ENCODE results near the gene CYP26A1. TPM values are rescaled to one million over a fixed set of nuclear protein-coding genes. Genes with fewer than 3 reads are reported as not detected.

The CYP26A1 gene
- total RNA-seq, 4 donors from 2014 or later: not detected

- H3K9me3 ChIP-seq: no peaks in the 10 kb centered on the region
- WGBS, 2 donors: 89 to 90% methylated on average over 2 of the region's 2 CpGs
- no peak for DNase-seq (ENCODE audit: low spot score in 2 of 2)
- H3K27me3 ChIP-seq: no peaks in the 10 kb centered on the region
- no peaks in the 10 kb centered on the region for H3K36me3 ChIP-seq
- TF ChIP-seq POLR2A (IDR thresholded peaks at IDR 0.05) (no peak), EP300 (IDR thresholded peaks at IDR 0.05) (no peak), CTCF (IDR thresholded peaks at IDR 0.05) (no peak)
- no peak overlapping the region for H3K4me3 ChIP-seq
- no peaks in the 10 kb centered on the region for H3K4me1 ChIP-seq
- no peak overlapping the region for H3K27ac ChIP-seq
These were observed 16.9 kb downstream of the CYP26A1 start for GRCh38 chr10:93090619-93091018.

GRCh38 chr10:93091960-93092359, 18.3 kb downstream of the CYP26A1 start:
- TF ChIP-seq EP300 (IDR thresholded peaks at IDR 0.05) (no peak), POLR2A (IDR thresholded peaks at IDR 0.05) (no peak), CTCF (IDR thresholded peaks at IDR 0.05) (no peak)
- Histone ChIP-seq H3K4me3 (no peak overlapping the region), H3K27me3 (no peaks in the 10 kb centered on the region), H3K4me1 (no peaks in the 10 kb centered on the region), H3K36me3 (no peaks in the 10 kb centered on the region), H3K9me3 (no peaks in the 10 kb centered on the region), H3K27ac (no peak overlapping the region)
- no peak for DNase-seq (ENCODE audit: low spot score in 2 of 2)
- 95% methylated on average over 3 of the region's 3 CpGs for WGBS, 2 donors

- H3K9me3 ChIP-seq: no peaks in the 10 kb centered on the region
- no peaks in the 10 kb centered on the region for H3K27me3 ChIP-seq
- H3K4me1 ChIP-seq: no peaks in the 10 kb centered on the region
- TF ChIP-seq POLR2A (IDR thresholded peaks at IDR 0.05): no peak
- no peak for TF ChIP-seq EP300 (IDR thresholded peaks at IDR 0.05)
- TF ChIP-seq CTCF (IDR thresholded peaks at IDR 0.05): no peak
- no peaks in the 10 kb centered on the region for H3K36me3 ChIP-seq
- H3K27ac ChIP-seq: no peak overlapping the region
- no peak for DNase-seq (ENCODE audit: low spot score in 2 of 2)
- WGBS, 2 donors: 55 to 60% methylated on average over 1 of the region's 1 CpG
- no peak overlapping the region for H3K4me3 ChIP-seq
These were observed 21.5 kb downstream of the CYP26A1 start for GRCh38 chr10:93095225-93095624.

- TF ChIP-seq POLR2A (IDR thresholded peaks at IDR 0.05) (no peak), CTCF (IDR thresholded peaks at IDR 0.05) (no peak), EP300 (IDR thresholded peaks at IDR 0.05) (no peak)
- no peak overlapping the region for H3K4me3 ChIP-seq
- no peaks in the 10 kb centered on the region for H3K4me1 ChIP-seq
- H3K27ac ChIP-seq: no peak overlapping the region
- 76 to 81% methylated on average over 5 of the region's 5 CpGs for WGBS, 2 donors
- H3K9me3 ChIP-seq: peaks cover 0 to under 1% (median 0%) of the 10 kb centered on the region in 4 donors
- no peaks in the 10 kb centered on the region for H3K27me3 ChIP-seq
- no peak for DNase-seq (ENCODE audit: low spot score in 2 of 2)
- H3K36me3 ChIP-seq: no peaks in the 10 kb centered on the region
These were observed 23.2 kb downstream of the CYP26A1 start for GRCh38 chr10:93096901-93097300.

GRCh38 chr10:93097386-93097785, 23.7 kb downstream of the CYP26A1 start:
- Histone ChIP-seq H3K27me3 (no peaks in the 10 kb centered on the region), H3K27ac (no peak overlapping the region), H3K4me1 (no peaks in the 10 kb centered on the region), H3K9me3 (peaks cover 0 to 6% (median 0%) of the 10 kb centered on the region in 4 donors), H3K36me3 (no peaks in the 10 kb centered on the region), H3K4me3 (no peak overlapping the region)
- DNase-seq (ENCODE audit: low spot score in 2 of 2): no peak
- TF ChIP-seq CTCF (IDR thresholded peaks at IDR 0.05) (no peak), EP300 (IDR thresholded peaks at IDR 0.05) (no peak), POLR2A (IDR thresholded peaks at IDR 0.05) (no peak)
- 75 to 82% methylated on average over 8 to 9 of the region's 9 CpGs for WGBS, 2 donors

Measured in tibial nerve (tissue), 4 donors.